Large intestine (tissue), 3 donors: ENCODE measurements around the gene GAS2L1. TPM values are rescaled to one million over a fixed set of nuclear protein-coding genes. Genes with fewer than 3 reads are reported as not detected.

Experiments used
- DNase-seq, 2 donors: peaks; one replicate each; pipeline versions ENCODE4 v3.0.0 to v3.0.0-alpha.2; 2013
- H3K27ac ChIP-seq: one replicate; pipeline ENCODE4 v1.5.1; 2013; ENCODE audit warnings: low read length
- H3K27me3 ChIP-seq: 2 replicates; pipeline ENCODE4 v1.6.1; 2013; ENCODE audit warnings: low read length; ENCODE audit not compliant: control insufficient read depth, insufficient read depth
- H3K36me3 ChIP-seq: 2 replicates; pipeline ENCODE4 v1.6.1; 2013; ENCODE audit warnings: low read length; ENCODE audit not compliant: control insufficient read depth, insufficient read depth
- H3K4me1 ChIP-seq: one replicate; pipeline ENCODE4 v1.6.1; 2013; ENCODE audit warnings: low read length; ENCODE audit not compliant: control insufficient read depth, insufficient read depth
- H3K4me3 ChIP-seq: one replicate; pipeline ENCODE4 v1.5.1; 2013; ENCODE audit warnings: low read length
- H3K9me3 ChIP-seq: one replicate; pipeline ENCODE4 v1.6.1; 2013; ENCODE audit warnings: mild to moderate bottlenecking, low read depth, low read length, moderate library complexity; ENCODE audit not compliant: control insufficient read depth
- WGBS: methylation state at CpG from one replicate; pipeline ENCODE4 v1.1.5; 2013; ENCODE audit warnings: low lambda C conversion rate; ENCODE audit not compliant: insufficient coverage; 5-methylcytosine and 5-hydroxymethylcytosine counted together
- polyA plus RNA-seq: library from polyadenylated mRNA; unstranded; fragments of 120-200 nt; gene quantifications from one replicate; pipeline ENCODE4 v1.2.1, GENCODE V29; 2013

GAS2L1 gene
- polyA plus RNA-seq, 1 donor = 6.1 TPM

DNA sequence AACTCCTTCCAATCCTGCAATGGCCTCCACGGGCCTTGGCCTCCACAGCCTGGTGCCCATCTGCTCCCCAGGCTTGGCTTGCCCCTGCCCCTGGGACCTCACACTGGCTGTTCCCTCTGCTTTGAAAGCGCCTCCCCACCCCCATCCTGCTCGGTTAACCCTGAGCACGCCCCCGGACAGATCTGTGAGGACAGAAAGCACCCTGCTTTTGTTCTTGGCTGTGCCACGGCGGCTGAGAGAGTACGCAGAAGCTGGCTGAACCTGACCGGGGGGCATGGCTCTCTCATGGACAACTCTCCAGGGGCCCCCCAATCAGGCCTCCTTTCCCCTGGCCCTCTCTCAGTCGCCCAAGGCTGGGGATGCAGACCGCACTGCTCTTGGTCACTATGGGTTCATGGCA, 29.2 kb downstream of the GAS2L1 start:
- peaks cover 92% of the 10 kb centered on the region for H3K36me3 ChIP-seq
- no peak overlapping the region for H3K4me3 ChIP-seq

DNA sequence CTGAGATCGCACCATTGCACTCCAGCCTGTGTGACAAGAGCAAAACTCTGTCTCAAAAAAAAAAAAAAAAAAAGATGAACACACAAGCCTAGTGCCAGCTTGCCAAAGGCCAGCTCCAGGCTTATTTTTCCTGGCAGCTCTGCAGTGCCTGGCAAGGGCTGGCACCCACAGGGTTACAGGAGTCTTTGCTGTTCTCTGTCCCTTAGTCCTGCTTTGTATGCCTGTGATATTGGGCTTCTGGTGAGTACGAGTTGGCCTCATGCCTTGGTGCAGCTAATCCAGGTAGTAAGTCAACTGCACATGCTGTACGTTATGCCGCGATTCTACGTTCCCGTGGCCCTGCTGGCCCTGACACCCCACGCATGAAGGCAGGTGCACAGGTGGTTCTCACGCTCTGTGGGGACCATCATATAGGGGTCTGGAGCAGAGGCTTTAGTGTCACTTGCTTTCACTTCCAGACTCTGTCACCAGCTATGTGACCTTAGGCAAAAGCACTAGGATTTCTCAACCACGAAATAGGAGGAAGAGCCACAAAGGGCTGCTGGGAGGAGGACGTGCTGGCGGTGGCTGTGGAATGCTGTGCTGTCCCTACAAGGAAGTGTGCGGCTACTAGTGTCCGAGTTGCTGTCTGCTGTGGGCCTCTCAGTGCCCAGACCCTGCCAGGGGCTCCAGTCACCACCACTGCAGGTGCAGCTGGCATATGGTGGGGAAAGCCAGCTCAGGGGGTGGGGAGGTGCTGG, 30.5 kb downstream of the GAS2L1 start:
- Histone ChIP-seq H3K36me3 (peaks cover 94% of the 10 kb centered on the region), H3K9me3 (no peaks in the 10 kb centered on the region), H3K4me3 (no peak overlapping the region), H3K27ac (no peak overlapping the region), H3K4me1 (no peaks in the 10 kb centered on the region), H3K27me3 (no peaks in the 10 kb centered on the region)
- no CpG with 5 or more reads among the region's 14 CpGs for WGBS
- DNase-seq = no peak

More for the DNA sequence above, 29.2 kb downstream of the GAS2L1 start:
- Histone ChIP-seq H3K27me3 (no peaks in the 10 kb centered on the region), H3K27ac (no peak overlapping the region), H3K4me1 (no peaks in the 10 kb centered on the region), H3K9me3 (no peaks in the 10 kb centered on the region)
- DNase-seq = no peak
- WGBS = no CpG with 5 or more reads among the region's 11 CpGs

DNA sequence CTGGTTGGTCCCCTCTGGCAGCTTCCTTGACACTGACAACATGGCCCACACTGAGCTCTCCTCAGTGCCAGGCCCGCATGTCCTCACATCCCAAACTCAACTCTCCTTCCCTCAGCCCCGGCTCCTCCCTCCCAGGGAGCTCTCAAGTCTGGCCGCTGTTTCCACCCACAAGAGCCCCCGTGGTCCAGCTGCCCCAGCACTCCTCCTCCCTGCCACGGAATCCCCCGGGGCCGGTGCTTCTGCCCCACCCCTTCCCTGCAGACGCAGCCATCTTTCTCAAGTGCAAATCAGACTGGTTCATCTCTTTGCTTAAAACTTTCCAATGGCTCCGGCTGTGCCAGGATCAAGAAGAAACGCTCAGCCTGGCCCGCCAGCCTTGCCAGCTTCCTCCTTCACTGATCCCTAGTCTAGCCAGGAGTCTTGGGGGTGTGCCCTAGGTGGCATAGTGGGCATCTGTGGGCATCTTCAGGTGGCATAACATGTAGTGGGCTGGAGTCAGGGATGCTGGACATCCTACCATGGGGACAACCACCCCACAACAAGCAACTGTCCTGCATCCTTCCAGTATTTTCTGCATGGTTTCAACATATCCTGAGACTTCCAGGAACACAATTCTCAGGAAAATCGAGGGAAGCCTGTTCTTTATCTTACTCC, 31.3 kb downstream of the GAS2L1 start:
- no peak for DNase-seq
- Histone ChIP-seq H3K4me1 (no peaks in the 10 kb centered on the region), H3K36me3 (peaks cover 94% of the 10 kb centered on the region), H3K4me3 (no peak overlapping the region), H3K27ac (no peak overlapping the region), H3K27me3 (no peaks in the 10 kb centered on the region), H3K9me3 (no peaks in the 10 kb centered on the region)
- WGBS = 100% methylated on average over 1 of the region's 12 CpGs

DNA sequence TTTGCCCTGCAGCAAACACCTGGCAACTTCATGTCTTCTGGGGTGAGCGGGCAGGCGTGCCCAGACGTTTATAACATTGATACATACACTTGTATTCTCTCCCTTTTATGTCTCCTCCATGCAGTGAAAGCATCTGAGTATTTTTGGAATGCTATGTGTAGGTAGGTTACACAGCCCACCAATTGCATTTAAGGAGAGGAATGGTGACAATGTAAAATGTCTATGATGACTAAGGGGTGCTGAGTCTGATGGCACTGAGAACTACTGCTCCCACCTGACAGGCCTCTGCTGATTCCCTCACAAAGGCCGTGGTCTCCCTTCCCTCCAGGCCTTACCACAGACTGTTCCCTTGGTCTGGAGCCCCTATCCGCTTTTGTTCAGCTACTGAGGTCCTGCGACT, 31.9 kb downstream of the GAS2L1 start:
- no peak overlapping the region for H3K4me3 ChIP-seq
- WGBS = no CpG with 5 or more reads among the region's 6 CpGs
- H3K36me3 ChIP-seq = peaks cover 94% of the 10 kb centered on the region
- H3K27me3 ChIP-seq = no peaks in the 10 kb centered on the region
- DNase-seq = no peak
- no peaks in the 10 kb centered on the region for H3K9me3 ChIP-seq
- H3K27ac ChIP-seq = no peak overlapping the region
- H3K4me1 ChIP-seq = no peaks in the 10 kb centered on the region

DNA sequence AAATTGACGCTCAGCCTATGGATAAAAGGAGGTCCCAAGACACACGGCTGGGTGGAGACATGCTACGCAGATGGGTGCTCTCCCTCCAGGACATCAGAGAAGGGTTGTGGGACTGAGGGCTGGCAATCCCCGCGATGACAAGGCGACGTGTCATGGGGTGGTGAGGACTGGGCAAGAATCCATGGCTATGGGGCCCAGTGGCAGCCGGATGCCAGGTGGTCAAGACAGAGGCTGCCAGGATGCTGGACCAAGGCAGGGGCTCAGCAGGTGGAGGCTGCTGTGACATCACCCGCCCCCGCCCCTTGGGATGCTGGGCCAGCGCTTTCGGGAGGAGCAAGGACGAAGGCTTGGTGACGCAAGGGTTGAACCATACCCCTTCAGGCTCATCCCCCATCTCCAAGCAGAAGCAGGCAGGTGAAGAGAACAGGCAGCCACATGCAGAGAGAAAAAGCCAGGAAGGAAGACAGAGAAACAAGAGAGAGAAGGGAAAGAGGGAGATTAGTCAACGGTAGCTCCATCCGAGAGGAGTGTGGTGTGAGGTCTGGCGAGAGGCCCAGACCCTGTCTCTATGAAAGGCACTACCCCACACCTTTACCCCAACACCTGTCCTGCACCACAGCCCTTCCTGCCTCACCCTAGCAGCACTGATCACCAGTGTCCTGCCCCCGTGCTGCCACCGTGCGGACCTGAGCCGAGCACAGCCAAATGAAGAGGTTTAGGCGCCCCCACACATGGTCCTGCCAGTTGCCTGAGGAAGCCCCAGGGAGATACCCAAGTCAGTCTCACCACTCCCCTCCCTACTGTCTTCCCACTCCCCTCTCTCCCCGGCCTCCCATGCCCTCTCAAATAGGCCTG, 33.2 kb downstream of the GAS2L1 start:
- 95% methylated on average over 4 of the region's 23 CpGs for WGBS
- no peaks in the 10 kb centered on the region for H3K27me3 ChIP-seq
- H3K4me3 ChIP-seq = no peak overlapping the region
- H3K36me3 ChIP-seq = peaks cover 93% of the 10 kb centered on the region
- DNase-seq = no peak
- H3K27ac ChIP-seq = no peak overlapping the region
- no peaks in the 10 kb centered on the region for H3K9me3 ChIP-seq
- H3K4me1 ChIP-seq = no peaks in the 10 kb centered on the region

DNA sequence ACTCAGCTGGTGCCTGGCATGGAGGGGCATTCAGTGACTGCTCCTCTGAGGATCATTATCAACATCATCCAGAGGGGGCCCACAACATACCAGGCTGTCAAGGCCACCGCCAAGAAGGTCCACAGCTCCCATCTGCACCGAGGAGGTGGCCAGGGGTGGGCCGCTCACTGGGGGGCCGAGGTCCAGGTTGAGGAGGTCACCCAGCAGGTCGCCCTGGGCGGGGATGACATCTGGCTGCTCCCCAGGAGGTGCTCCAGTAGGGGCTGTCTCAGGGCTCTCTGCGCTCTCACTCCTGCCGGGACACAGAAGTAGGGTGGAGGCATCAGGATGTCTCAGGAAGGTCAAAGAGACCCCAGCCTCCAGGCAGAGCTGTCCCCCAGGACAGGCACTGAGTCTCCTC, 34.1 kb downstream of the GAS2L1 start:
- Histone ChIP-seq H3K36me3 (peaks cover 87% of the 10 kb centered on the region), H3K4me3 (no peak overlapping the region), H3K27me3 (no peaks in the 10 kb centered on the region), H3K4me1 (no peaks in the 10 kb centered on the region), H3K27ac (no peak overlapping the region), H3K9me3 (no peaks in the 10 kb centered on the region)
- no peak for DNase-seq
- WGBS = no CpG with 5 or more reads among the region's 8 CpGs

DNA sequence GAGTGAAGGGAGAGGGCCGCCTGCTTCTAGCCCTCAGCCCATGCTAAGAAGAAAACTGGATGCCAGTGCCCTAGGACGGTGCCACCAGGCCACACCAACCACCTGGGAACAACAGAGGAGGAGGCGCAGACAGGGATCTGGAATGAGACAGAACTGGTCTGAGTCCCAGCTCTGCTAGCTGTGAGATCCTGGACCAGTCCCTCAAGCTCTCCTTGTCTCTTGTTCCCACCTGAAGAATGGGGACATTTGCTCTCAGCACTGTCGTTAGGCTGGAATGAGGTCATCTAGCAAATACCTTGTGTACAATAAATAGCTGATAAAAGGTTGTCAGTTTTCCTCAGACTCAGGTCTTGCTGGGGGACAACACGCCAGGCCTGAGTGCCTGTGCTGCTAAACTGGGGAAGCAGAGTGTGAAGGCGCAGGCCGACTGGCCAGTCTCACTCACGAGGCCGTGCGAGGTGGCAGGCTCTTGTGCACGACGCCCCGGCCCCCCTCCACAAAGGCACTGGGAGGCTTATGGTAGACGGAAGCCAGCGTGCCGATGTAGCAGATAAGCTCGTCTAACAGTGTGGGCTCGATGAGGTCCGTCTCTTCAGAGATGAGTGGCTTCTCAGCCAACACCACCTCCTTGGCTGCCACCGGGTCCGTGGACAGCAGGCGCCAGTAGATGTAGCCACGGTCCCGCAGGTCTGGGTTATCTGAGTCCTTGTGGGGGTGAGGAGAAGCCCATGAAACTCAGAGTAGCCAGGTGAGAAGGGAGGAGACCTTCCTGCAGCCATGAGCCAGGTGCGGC, 34.8 kb downstream of the GAS2L1 start:
- H3K27ac ChIP-seq = no peak overlapping the region
- H3K36me3 ChIP-seq = peaks cover 86% of the 10 kb centered on the region
- WGBS = no CpG with 5 or more reads among the region's 25 CpGs
- no peak overlapping the region for H3K4me3 ChIP-seq
- H3K27me3 ChIP-seq = no peaks in the 10 kb centered on the region
- H3K9me3 ChIP-seq = no peaks in the 10 kb centered on the region
- no peak for DNase-seq
- H3K4me1 ChIP-seq = no peaks in the 10 kb centered on the region

DNA sequence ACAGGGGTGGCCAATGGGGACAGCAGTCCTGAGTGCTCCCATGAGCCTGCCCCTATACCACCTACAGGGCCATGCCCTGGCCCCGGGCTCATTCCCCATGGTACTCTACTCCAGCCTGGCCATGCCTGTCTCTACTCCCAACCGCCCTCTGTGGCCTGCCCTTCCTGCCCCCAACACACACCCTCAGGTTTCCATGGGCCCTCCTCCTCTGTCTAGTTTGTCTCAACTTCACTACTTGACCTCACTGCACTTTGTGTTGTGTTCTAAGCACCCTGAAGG, 35.3 kb downstream of the GAS2L1 start:
- H3K36me3 ChIP-seq = peaks cover 88% of the 10 kb centered on the region

DNA sequence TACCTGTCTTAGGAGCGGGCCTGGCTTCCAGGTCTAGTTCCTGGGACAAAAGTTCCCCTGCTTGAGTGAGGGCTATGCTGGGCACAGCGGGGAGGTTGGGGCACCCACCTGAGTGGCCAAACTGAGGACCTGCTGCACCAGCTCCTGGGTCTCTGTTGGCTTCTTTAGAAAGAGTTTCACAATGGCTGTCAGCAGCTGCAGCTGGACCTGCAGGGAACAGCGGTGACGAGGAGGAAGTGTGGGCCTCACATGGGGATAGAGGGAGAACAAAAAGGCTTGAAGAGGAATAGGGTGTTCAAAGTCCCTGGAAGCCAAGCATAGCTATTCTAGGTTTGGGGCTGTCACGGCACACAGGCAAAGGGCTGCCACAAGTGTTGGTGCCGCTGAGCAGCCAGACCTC, 35.7 kb downstream of the GAS2L1 start:
- Histone ChIP-seq H3K4me1 (no peaks in the 10 kb centered on the region), H3K9me3 (no peaks in the 10 kb centered on the region), H3K36me3 (peaks cover 88% of the 10 kb centered on the region), H3K27me3 (no peaks in the 10 kb centered on the region), H3K4me3 (no peak overlapping the region), H3K27ac (no peak overlapping the region)
- no CpG with 5 or more reads among the region's 6 CpGs for WGBS
- DNase-seq = no peak

More for the DNA sequence above, 35.3 kb downstream of the GAS2L1 start:
- Histone ChIP-seq H3K9me3 (no peaks in the 10 kb centered on the region), H3K27me3 (no peaks in the 10 kb centered on the region), H3K4me3 (no peak overlapping the region), H3K4me1 (no peaks in the 10 kb centered on the region), H3K27ac (no peak overlapping the region)
- DNase-seq = no peak
- WGBS = 100% methylated on average over 1 of the region's 2 CpGs
